ENCODE measurements around the gene ENG. TPM values are rescaled to one million over a fixed set of nuclear protein-coding genes. Genes with fewer than 3 reads are reported as not detected.
"Not testable (repeated sequence)": the region's sequence is repeated elsewhere in the genome, so short reads cannot be mapped to it uniquely, and the experiment has no call there.

The ENG gene
- total RNA-seq, 1 experiment from 2014 or later: 3.0 TPM

DNA sequence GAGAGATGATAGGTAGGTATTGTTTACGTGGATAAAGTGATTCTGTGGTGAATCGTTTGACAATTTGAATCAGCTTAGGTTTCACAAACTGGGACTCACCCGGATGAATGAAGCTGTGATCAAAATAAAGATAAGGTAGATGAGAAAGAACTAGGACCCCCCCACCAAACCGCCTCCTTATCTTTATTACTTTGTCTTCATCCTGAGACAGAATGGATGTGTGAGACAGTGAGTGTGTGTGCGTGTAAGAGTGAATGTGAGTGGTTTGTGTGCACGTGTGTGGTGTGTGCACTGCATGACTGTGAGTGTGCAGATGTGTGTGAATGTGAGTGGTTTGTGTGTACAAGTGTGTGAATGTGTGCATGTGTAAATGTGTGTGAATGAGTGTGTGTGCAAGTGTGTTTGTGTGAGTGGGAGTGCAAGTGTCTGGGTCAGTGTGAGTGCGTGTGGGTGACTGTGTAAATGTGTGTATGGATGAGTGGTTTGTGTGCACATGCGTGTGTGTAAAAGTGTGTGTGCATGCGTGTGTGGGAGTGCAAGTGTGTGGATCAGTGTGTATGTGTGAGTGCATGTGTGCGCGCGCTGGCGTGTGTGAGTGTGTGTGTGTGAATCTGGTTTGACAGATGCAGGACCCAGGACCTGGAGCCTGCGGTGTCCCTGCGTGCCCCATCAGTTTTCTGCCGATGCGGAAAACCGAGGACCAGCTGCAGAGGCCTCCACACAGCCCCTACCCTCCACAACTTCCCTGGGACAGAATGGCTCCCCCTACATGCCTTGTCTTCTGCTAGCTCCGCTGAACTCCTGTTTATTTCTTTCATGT lies 11.4 kb upstream of the ENG start:
- no peak for DNase-seq (ENCODE audit: low spot score)

GRCh38 chr9:127863191-127863621 lies 8.7 kb upstream of the ENG start:
- no peak for DNase-seq (ENCODE audit: low spot score)

- DNase-seq (ENCODE audit: low spot score): no peak
Measured at GRCh38 chr9:127862075-127863011, 7.9 kb upstream of the ENG start.

GRCh38 chr9:127860779-127861178 lies 6.3 kb upstream of the ENG start:
- no peak for DNase-seq (ENCODE audit: low spot score)

GRCh38 chr9:127860260-127860659 lies 5.8 kb upstream of the ENG start:
- no peak for DNase-seq (ENCODE audit: low spot score)

DNA sequence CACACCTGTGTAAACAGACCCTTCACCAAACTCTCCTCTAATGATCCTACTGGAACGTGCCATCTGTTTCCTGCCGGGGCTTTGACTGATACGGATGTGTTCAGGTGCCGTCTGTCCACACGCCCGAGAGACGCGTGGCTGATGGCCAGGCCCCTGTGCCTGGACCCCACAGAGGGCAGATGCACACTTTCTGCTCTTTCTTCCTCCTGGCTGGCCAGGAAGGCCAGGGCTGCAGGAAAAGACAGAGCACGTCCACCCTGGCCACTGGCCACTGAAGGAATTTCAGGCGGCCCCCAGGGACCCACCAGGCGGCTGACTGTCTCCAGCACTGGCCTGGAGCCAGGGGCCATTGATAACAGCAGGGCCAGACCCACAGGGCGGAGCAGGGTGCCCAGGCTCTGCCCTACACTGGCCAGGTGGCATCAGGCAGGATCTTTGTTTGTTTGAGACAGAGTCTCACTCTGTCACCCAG lies 3.6 kb upstream of the ENG start:
- DNase-seq (ENCODE audit: low spot score): no peak

DNA sequence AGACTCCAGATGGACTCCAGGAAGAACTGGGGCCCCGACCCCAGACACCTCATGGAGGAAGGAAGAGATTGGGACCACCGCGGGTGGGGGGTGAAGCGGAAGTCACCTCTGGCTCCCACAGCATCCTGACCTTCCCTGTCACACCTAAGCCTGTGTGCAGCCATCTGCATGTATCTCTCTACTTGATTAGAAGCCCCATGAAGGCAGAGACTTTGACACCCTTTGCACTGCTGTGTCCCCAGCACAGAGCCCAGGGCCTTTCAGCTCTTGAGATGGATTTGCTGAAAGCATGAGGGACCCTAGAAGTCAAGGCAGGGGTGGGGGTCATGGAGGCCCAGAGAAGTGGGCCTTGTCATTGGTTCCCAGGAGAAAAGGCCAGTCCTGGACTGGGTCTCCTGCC lies 2.8 kb upstream of the ENG start:
- no peak for DNase-seq (ENCODE audit: low spot score)

DNA sequence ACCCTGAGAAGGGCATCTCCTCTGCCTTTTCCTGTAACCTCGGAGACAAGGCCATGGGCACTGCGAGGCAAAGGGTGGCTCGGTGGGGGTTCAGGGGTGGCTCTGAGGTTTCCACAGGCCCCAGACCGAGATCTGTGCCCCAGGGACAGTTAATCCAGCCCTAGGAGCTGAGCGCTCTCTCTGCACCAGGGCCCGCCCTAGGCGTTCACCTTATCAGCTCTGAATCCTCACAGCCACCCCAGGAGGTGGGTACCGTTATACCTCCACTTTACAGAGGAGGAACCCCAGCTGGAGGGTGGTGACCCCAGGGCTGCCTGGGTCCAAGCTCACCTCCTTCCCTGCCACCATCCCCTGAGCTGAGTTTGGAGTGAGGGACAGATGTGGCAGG lies 2.3 kb upstream of the ENG start:
- DNase-seq (ENCODE audit: low spot score): no peak

DNA sequence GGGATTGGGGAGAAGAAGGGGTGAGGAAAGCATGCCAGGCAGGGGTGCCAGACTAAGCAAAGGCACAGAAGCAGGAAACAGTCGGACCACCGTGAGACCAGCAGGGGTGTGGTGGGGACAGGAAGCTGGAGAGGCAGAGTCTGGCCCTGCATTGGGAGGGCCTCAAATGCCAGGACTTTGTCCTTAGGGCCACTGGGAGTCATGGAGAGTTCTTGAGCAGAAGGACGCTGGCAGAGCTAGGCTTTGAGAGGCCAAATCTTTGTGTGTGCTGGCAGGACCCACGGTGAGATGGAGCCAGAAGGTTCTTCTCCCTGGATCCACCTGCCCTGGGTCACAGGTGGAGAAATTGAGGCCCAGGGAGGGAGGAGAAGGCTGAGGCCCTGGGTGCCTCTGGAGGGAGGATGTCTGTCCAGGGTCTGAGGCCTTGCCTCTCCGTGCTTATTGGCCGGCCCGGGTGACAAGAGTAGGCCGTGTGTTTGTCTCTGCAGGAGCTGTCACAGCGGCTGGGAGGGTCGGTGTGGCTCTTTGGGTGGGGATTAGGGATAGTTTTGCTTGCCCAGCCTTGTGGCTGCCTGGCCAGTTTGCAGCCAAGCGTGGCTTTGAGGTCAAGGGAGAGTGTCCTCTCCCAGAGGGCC lies 1.8 kb upstream of the ENG start:
- no peak for DNase-seq (ENCODE audit: low spot score)

GRCh38 chr9:127855522-127855921 lies 1.1 kb upstream of the ENG start:
- no peak for DNase-seq (ENCODE audit: low spot score)

DNA sequence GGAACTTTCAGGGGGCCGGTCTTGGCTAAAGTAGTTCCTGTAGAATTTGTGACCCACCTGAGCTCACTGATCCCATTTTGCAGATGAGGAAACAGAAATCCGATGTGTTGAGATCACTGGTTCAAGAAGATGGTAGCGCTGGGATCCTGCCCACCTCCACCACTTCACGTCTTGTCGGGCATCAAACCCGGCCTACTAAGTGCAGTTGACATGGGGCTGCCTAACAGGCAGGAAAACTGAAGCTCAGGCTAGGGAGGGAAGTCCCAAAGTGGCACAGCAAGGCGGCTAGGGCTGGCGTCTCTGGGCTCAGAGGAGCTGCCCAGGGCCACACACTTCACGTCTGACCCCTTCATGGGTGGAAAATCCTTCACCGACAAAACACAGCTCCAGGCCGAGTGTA lies 502 bp upstream of the ENG start:
- no peak for DNase-seq (ENCODE audit: low spot score)

DNA sequence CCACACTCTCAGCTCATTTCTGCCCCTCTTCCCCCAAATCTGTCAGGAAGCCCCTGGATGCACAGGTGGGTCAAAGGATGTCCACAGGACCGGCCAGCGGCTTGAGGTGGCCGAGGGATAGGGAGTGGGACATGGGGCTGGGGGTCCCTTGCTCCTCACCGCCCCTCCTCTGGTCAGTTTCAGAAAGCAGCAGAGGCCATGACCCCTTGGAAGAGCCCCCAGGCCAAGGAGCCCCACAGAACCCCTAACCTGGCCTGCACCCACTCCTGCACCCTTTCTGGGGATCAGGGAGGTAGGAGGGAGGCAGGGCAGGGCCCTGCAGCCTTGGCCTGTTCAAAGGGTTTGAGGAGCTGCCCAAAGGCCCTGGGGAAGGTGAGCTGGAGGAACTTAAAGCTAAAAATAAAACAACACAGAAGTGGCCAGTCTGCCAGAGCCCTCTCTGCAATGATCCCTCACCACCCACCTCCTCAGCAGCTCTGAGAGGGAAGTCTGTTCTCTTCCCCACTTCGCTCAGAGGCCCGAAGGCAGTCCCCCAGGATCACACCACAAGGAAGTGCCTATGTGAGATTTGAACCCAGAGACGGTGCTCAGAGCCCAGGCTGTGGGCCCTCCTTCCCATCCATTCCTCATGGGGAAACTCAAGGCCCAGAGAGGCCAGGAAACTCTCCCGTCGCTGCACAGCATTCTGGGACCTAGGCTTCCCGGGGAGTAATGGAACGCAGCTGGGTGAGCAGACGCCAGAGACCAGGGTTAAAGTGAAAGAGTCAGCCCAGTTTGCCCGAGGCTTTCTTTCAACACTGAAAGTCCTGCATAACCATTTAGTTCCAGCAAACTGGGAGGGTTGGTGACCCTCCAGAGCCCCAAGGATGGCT lies 910 bp downstream of the ENG start:
- no peak for DNase-seq (ENCODE audit: low spot score)

GRCh38 chr9:127852829-127853228 lies 1.6 kb downstream of the ENG start:
- no peak for DNase-seq (ENCODE audit: low spot score)

GRCh38 chr9:127850286-127850830 lies 4.1 kb downstream of the ENG start:
- DNase-seq (ENCODE audit: low spot score): no peak

DNA sequence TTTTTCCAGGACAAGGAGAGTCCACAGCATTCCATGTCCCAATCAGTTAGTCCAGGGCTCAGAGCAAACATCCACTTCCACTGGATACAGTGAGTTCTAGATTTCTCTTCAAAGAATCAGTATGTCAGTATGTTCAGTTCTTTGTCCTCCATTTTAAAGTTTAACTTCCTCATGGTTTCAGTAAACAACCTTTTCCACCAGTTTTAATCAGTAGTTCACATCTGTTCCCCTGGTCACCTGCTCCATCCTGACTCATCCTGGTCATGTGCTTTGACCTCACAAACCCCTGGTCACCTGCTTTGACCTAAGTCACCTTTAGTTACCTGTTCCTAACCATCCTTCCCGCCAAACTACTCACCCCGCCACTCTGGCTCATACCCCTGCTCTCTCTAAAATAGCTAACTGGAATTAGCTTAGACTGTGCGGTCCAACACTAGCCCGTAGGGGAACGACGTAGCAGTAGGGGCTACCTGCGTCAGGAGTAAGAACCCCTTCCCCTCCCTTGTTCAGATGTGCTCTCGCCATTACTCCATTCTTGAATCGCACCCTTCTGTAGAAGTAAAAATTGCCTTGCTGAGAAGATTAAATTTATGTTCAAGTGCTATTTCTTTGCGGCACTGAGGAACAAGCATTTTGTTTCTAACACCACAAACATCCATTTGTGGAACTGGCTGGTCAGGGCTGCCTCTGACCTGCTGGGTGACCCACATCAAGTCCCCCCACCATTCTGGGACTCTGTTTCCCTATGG lies 5.5 kb downstream of the ENG start:
- DNase-seq (ENCODE audit: low spot score): no peak

- no peak for DNase-seq (ENCODE audit: low spot score)
Measured at GRCh38 chr9:127847833-127848755, 6.4 kb downstream of the ENG start.

- DNase-seq (ENCODE audit: low spot score): no peak
Measured at GRCh38 chr9:127847178-127847510, 7.3 kb downstream of the ENG start.

GRCh38 chr9:127846443-127847177 lies 7.8 kb downstream of the ENG start:
- no peak for DNase-seq (ENCODE audit: low spot score)

DNA sequence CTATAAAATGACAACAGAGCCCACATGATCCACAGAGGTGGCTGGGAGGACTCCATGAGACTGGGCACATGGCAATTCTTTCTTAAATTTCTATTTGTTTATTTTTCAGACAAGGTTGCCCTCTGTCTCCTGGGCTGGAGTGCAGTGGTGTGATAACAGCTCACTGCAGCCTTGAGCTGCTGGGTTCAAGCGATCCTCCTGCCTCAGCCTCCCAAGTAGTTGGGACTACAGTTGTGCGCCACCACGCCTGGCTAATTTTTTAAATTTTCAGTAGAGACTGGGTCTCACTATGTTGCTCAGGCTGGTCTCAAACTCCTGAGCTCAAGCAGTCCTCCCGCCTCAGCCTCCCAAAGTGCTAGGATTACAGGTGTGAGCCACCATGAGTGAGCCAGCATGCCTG lies 8.8 kb downstream of the ENG start:
- DNase-seq (ENCODE audit: low spot score): not testable (repeated sequence)

Data from H4 (cell line).